ENCODE data around the gene PAPPA2. TPM values are rescaled to one million over a fixed set of nuclear protein-coding genes. Genes with fewer than 3 reads are reported as not detected.

The PAPPA2 gene
- total and polyA plus RNA-seq, 9 donors = 0.01 to 0.69 (median 0.32) TPM; not detected in 4

DNA sequence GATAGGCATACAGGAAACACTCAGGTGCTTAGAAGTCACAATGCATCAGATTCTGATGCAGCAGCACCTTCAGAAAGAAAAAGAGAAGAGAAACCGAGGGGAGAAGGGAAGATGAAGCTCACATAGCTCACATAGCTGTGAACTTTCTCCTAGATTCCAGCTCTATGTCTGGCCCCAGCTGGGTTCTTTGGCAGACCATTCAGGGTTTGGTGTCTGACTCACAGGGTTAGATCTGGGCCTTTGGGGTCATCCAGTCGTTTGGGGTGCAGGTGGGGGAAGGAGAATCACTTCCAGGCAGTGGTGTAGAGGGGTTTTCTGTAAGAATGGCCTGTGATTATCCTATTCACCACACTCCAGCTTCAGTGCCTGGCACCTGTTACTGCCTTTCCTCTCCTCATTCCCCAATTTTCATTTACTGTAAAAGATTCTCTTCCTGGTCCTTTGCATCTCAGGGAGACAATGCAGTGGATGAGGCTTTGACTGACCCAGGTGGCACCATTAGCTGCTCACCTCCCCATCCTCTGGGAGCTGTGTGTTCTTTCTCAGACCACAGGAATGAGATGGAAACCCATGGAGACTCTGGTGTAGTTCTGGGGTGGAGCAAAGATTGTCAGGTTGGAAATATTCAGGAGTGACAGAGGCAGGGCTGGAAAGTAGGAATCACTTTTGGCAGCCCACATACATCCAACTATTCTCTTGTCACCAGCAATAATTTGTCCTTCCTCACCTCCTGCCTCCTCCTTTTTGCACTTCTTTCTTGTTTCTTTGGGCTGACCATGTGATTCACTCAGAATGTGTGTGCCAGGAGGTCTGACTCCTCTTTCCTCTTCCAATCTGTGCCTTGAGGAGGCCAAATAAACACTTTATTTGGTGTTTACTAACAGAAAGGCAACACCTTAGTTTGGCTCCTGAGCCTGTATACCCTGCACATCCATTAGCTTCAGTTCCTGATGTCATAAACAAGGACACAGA, 103.3 kb downstream of the PAPPA2 start:
- Histone ChIP-seq H3K27me3 (no peaks in the 10 kb centered on the region), H3K9me3 (no peaks in the 10 kb centered on the region), H3K4me3 (no peak overlapping the region), H3K27ac (no peak overlapping the region), H3K36me3 (no peaks in the 10 kb centered on the region), H3K4me1 (ENCODE audit: insufficient read depth) (no peaks in the 10 kb centered on the region)
- intact Hi-C loops (cut with DNase I) = no loop called here
- TF ChIP-seq, protein P1, sequence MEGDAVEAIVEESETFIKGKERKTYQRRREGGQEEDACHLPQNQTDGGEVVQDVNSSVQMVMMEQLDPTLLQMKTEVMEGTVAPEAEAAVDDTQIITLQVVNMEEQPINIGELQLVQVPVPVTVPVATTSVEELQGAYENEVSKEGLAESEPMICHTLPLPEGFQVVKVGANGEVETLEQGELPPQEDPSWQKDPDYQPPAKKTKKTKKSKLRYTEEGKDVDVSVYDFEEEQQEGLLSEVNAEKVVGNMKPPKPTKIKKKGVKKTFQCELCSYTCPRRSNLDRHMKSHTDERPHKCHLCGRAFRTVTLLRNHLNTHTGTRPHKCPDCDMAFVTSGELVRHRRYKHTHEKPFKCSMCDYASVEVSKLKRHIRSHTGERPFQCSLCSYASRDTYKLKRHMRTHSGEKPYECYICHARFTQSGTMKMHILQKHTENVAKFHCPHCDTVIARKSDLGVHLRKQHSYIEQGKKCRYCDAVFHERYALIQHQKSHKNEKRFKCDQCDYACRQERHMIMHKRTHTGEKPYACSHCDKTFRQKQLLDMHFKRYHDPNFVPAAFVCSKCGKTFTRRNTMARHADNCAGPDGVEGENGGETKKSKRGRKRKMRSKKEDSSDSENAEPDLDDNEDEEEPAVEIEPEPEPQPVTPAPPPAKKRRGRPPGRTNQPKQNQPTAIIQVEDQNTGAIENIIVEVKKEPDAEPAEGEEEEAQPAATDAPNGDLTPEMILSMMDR (IDR thresholded peaks at IDR 0.05) = no peak
- no peak for TF ChIP-seq EP300 (IDR thresholded peaks at IDR 0.05)
- no peak for TF ChIP-seq POLR2A (IDR thresholded peaks at IDR 0.05)
- DNase-seq = no peak
- 17 to 29% (median 18%) methylated on average over 2 of the region's 2 CpGs for WGBS, 3 donors

GRCh38 chr1:176567190-176567794, 104.3 kb downstream of the PAPPA2 start:
- DNase-seq = no peak
- intact Hi-C loops (cut with DNase I) = no loop called here
- Histone ChIP-seq H3K4me1 (ENCODE audit: insufficient read depth) (no peaks in the 10 kb centered on the region), H3K27me3 (no peaks in the 10 kb centered on the region), H3K36me3 (no peaks in the 10 kb centered on the region), H3K4me3 (no peak overlapping the region), H3K27ac (no peak overlapping the region), H3K9me3 (no peaks in the 10 kb centered on the region)
- TF ChIP-seq EP300 (IDR thresholded peaks at IDR 0.05) (no peak), POLR2A (IDR thresholded peaks at IDR 0.05) (no peak)
- TF ChIP-seq, protein P1 (IDR thresholded peaks at IDR 0.05) = no peak
- WGBS, 3 donors = 18 to 37% (median 25%) methylated on average over 3 of the region's 3 CpGs

DNA sequence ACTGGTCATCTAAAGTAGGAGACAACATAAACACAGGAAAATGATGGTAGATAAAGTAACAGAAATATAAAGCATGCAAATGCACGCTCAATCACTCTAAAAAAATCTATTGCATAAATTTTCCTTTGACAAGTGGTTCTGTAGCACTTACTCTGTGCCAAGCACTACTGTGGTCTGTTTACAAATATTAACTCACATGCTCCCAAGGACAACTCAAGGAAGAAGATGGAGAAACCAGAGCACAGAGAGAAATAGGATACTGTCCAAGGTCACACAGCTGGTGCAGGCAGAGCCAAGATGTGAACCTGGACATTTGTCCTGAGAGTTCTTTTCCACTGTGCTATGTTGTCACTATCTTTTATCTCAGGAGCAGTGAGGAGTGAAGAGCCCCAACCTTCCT, 105.2 kb downstream of the PAPPA2 start:
- no peak overlapping the region for H3K27ac ChIP-seq
- no peak overlapping the region for H3K4me3 ChIP-seq
- no peaks in the 10 kb centered on the region for H3K9me3 ChIP-seq
- no peak for TF ChIP-seq EP300 (IDR thresholded peaks at IDR 0.05)
- TF ChIP-seq POLR2A (IDR thresholded peaks at IDR 0.05) = no peak
- TF ChIP-seq, protein P1 (IDR thresholded peaks at IDR 0.05) = no peak
- no peak for DNase-seq
- intact Hi-C loops (cut with DNase I) = no loop called here
- H3K36me3 ChIP-seq = no peaks in the 10 kb centered on the region
- H3K4me1 ChIP-seq (ENCODE audit: insufficient read depth) = no peaks in the 10 kb centered on the region
- H3K27me3 ChIP-seq = no peaks in the 10 kb centered on the region
- 43 to 59% (median 51%) methylated on average over 1 of the region's 1 CpG for WGBS, 3 donors

GRCh38 chr1:176574756-176575155, 111.8 kb downstream of the PAPPA2 start:
- no peaks in the 10 kb centered on the region for H3K9me3 ChIP-seq
- no peak overlapping the region for H3K4me3 ChIP-seq
- H3K27ac ChIP-seq = no peak overlapping the region
- TF ChIP-seq POLR2A (IDR thresholded peaks at IDR 0.05) (no peak), EP300 (IDR thresholded peaks at IDR 0.05) (no peak)
- TF ChIP-seq, protein P1 (IDR thresholded peaks at IDR 0.05) = no peak
- intact Hi-C loops (cut with DNase I) = no loop called here
- no peaks in the 10 kb centered on the region for H3K27me3 ChIP-seq
- H3K4me1 ChIP-seq (ENCODE audit: insufficient read depth) = no peaks in the 10 kb centered on the region
- DNase-seq = no peak
- 90 to 94% (median 93%) methylated on average over 2 of the region's 2 CpGs for WGBS, 3 donors
- no peaks in the 10 kb centered on the region for H3K36me3 ChIP-seq
